ENCODE data around the gene CDC42EP3.

GRCh38 chr2:37664231-37664643 is 7.2 kb downstream of the CDC42EP3 start:
- TF ChIP-seq EZH2 (IDR thresholded peaks at IDR 0.05; ENCODE audit: borderline replicate concordance) (no peak), CTCF (IDR thresholded peaks at IDR 0.05; ENCODE audit: poor library complexity) (no peak), EZH2phosphoT487 (IDR thresholded peaks at IDR 0.05; ENCODE audit: low read depth, severe bottlenecking, unreplicated experiment) (no peak)

Measured in hepatocyte (in vitro differentiated cells).